Glomerular endothelial cell (primary cell): ENCODE data around the gene HRH2. TPM values are rescaled to one million over a fixed set of nuclear protein-coding genes. Genes with fewer than 3 reads are reported as not detected.
A peak's percentile ranks its signal among the peaks of the same experiment; 100 is the strongest.
"Not testable (repeated sequence)": the region's sequence is repeated elsewhere in the genome, so short reads cannot be mapped to it uniquely, and the experiment has no call there.

Source experiments
- DNase-seq: peaks from one replicate; pipeline ENCODE4 v3.0.0-alpha.2; 2011; ENCODE audit warnings: low read depth, low spot score; ENCODE audit errors: extremely low read depth
- total RNA-seq: library from RNA; depleted of rRNA; stranded (reverse); fragments of >200 nt; gene quantifications from 2 replicates; pipeline ENCODE4 v1.2.3, GENCODE V29; 2015

The HRH2 gene
- total RNA-seq, 1 donor from 2014 or later: 0.06 TPM

DNA sequence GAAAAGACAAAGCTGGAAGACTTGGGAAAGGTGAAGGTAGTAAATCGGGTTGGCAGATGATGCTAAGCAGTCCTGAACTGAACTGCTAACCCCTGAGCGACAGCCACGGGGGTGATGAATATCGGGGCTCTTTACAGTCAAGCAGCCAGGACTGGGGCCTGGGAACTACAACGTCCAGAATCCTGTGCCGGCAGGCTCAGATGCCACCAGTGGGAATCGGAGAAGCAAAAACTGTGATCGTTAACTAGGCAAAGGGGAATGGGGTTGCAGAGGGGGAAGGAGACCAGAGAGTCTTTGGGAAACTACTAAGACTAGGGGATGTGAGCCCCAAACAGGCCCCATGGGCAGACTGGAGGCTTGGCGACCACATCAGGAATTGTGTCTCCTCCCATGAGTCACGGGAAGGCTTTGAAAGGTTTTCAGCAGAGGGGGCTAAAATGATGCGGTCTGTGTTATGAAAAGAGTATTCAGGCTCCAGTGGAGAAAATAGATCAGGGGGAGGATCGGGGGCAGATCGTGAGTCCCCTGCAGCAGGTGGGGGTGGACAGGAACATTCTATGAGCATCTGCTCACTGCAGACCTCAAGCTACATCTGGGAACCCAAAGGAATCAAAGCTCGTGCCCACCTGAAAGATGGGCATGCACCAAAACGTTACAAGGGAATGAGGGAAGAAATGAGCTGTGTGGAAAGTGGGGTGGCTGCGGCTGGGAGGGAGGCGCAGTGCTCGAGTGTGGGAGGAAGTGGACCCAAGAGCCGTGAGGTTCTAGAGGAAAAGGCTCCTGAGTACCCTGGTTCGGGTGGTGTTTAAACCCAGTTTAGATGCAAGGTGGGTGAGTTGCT is 53.8 kb downstream of the HRH2 start:
- DNase-seq: no peak

DNA sequence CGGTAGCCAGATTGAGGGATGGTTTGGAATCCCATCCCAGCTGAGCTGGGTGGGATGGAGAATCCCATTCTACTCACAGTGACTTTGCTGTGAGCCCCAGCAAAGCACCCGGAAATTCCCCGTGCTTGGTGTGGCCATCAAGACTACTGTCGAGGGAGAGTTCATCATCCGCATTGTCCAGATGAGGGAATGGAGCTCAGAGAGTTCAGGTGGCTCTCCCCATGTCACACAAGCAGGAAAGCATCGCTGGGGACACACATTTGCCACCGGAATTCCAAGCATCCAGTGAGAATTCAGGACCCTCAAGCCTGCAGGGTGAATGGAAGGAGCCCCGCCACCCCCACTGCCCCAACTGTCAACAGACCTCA is 54.4 kb downstream of the HRH2 start:
- no peak for DNase-seq

DNA sequence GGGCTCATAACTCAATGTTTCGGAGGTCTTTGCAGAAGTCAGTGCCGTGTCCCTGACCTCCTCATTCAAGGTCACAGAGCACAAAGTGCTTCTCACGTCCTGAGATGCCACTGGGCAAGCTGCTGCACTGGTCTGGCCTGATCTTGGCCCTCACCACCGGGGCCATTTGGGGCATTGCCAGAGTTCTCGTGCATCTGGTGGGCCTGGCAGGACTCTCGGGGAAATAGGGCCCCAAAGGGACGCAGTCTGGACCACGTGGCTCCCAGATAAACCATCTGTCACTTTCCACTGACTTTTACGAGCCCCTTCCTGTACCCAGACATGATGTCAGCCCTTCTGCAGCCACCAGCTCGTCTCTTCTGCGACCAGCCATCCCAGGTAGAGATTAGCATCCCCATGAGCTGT is 54.8 kb downstream of the HRH2 start:
- DNase-seq: no peak

- no peak for DNase-seq
These were observed 56.1 kb downstream of the HRH2 start for GRCh38 chr5:175713930-175714329.

DNA sequence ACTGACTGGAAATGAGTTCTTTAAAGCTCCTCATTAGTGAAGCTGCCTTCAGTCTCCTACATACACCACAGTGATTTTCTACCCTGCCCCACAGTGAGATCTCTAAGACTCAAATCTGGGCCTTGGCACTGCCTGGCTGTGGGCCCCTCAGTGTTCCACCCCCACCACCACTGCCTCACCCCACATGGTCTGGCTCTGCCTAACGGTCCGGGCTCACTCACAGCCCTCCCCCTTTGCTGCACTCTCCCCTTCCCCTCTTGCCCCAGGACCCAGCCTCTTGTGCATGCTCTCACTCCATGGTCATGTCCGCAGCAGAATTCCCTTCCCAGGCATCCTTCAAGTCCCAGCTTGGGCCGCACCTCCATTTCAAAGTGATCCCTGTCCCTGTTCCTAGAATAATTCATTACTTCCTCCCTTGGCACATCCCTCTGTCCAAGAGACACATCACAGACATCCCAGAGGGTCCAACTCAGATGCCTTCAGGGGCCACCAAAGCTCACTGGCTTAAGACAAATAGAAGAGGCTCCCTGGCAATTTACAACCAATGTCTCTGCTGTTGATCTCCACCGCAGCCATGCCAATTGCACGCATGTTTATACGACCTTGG is 56.7 kb downstream of the HRH2 start:
- no peak for DNase-seq

- DNase-seq: no peak
These were observed 58.0 kb downstream of the HRH2 start for GRCh38 chr5:175715627-175716522.

- DNase-seq: no peak
These were observed 60.0 kb downstream of the HRH2 start for GRCh38 chr5:175717837-175718236.

GRCh38 chr5:175718401-175719108 is 60.7 kb downstream of the HRH2 start:
- no peak for DNase-seq

DNA sequence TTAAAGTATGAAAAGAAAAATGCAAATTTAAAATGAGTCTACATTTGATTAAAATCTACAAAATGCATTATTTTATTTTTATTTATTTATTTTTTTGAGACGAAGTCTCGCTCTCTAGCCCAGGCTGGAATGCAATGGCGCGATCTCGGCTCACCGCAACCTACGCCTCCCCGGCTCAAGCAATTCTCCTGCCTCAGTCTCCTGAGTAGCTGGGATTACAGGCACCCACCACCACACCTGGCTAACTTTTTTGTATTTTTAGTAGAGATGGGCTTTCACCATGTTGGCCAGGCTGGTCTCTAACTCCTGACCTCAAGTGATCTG is 61.2 kb downstream of the HRH2 start:
- DNase-seq: not testable (repeated sequence)

DNA sequence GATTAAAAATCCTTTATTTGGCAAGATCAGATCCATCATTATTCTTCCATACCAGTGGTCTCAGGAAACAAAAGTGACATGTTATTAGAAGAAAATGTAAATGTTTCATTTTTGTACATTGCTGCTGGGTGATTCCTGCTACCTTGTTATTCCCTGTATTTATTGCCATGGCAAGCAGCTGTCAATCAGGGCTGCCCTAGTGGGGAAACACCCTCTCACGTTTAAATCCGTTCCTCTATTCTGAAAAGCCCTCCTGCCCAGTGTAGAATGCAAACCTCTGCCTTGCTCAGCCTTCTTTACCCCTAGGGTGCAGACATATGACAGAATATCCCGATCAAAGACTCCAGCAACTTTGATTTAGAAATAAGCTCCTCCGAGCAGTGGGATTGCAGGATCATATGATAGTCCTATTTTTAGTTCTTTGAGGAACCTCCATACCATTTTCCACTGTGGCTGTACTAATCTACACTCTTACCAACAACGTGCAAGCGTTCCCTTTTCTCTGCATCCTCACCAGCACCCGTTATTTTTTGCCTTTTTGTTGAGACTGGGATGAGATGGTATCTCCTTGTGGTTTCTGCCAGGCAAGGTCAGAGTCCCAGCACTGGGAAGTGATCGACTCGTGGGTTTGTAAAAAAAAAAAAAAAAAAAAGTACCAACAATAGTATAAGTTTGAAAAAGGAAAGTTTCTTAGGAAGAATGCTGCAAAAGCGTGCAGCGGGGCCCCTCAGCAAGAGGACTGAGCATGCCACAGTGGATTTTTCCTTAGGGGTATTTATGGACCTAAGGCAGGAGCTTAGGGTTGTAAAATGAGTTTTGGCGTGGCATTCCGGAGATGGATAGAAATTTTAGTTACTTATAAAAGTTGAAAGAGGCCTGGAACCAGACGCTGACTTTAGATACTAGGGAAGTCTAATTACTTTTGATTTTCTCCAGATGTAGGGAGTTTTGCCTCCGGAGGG is 66.7 kb downstream of the HRH2 start:
- no peak for DNase-seq

GRCh38 chr5:175728316-175728715 is 70.4 kb downstream of the HRH2 start:
- no peak for DNase-seq

DNA sequence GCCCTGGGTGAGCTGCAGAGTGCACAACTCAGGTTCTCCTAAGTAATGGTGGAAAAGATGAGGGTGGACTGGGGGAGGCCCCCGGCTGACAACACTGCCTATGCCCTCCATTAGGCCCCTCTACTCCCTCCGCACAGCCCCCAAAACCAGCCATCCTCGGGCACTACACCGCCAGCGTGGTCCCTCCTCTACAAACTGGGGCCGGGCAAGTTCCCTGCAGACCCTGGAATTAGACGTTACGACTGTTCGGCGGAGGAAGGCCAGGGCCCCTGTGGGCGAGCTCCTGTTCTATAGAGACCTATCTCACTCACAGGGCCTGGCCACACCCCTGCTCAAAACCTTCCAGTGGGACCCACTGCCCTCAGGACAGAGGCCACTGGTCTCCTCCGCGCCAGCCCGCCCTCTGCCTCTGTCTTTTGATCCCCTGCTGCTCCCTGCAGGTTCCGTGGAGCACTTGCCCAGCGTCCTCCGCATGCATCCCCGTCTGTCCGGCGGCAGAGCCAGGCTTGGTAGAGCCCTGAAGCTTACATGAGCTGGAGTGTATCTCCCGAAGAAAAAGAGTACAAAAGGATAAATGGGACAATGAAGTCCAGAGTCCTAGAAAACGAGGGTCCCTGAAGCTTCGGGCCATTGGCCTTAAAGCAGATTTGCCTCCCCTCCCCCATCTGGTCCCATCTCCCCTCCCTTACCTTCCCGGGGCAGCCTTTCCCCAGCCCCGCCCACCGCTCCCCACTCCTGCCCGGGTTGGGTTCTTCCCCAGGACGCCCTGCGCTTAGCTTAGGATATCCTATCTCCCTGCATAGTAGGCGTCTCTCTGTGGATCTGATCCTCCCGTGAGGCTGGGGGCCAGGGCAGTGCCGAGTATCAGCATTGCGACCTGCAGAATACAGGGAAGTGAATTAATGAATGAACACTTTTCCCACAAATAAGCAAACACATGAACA is 71.3 kb downstream of the HRH2 start:
- DNase-seq: no peak

GRCh38 chr5:175729829-175730277 is 72.0 kb downstream of the HRH2 start:
- peak; percentile 68 for DNase-seq

- no peak for DNase-seq
These were observed 73.3 kb downstream of the HRH2 start for GRCh38 chr5:175731172-175731571.

DNA sequence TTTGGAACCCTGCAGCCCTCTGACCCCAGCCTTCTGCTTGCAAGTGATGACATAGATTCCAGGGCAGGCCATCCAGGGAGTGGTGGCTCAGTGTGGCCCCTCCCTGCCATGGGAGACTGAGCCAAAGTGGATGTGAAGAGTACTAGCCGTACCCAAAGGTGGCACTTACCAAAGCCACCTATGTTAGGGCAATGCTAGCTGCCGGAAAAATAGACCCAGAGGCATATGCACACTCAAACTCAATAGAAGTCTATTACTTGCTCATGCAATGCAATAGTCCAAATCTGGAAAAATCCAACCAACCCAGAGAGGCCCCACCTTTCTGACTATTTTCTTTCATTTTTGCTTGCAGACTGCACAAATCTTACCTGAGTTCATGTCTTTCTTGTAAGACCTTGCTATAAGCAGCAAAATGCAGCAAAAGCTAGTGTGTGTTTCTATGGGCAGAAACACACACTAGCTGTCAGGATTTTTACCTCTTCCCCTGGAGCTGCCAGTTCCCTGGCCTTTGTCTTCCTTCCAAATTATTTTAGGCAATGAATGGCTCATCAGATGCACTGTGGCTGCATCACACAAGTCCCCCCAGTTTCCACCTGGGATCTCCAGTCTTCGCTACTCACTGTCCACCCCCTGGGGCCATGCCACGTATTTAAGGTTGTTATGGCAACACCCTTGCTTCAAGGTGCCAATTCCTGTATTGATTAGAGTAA is 74.0 kb downstream of the HRH2 start:
- DNase-seq: no peak

- DNase-seq: no peak
These were observed 75.1 kb downstream of the HRH2 start for GRCh38 chr5:175733017-175733416.

- no peak for DNase-seq
These were observed 76.1 kb downstream of the HRH2 start for GRCh38 chr5:175734016-175734415.

- no peak for DNase-seq
These were observed 76.6 kb downstream of the HRH2 start for GRCh38 chr5:175734501-175734900.
